HCT116 (cell line): ENCODE data around the gene AKAP13. TPM values are rescaled to one million over a fixed set of nuclear protein-coding genes. Genes with fewer than 3 reads are reported as not detected.

Experiments
- ATAC-seq: fragments of 200-7000 bp; cut with Tn5 transposase; 2 replicates; pipeline ENCODE4 v1.9.1; 2020; ENCODE audit warnings: mild to moderate bottlenecking, moderate library complexity
- BruUV-seq: library from RNA; stranded (reverse); fragments of 400-500 nt; replicated peaks from 2 replicates; lab custom pipeline; 2021; lab: Mats Ljungman, UMichigan
- CTCF ChIA-PET: fragments of 300-600 bp; sonication (Branson Sonifier 250); formaldehyde crosslinking; loops from one replicate; lab custom pipeline; 2021; ENCODE audit warnings: antibody characterized with exemption; lab: Charles Lee
- POLR2A ChIA-PET: fragments of 300-600, 350-600 bp; sonication (Branson Sonifier 250); formaldehyde crosslinking; loops from one replicate; lab custom pipeline; 2021; ENCODE audit warnings: antibody characterized with exemption; lab: Charles Lee
- RAD21 ChIA-PET, 2 experiments: fragments of 300-600 bp; sonication (Branson Sonifier 250); formaldehyde crosslinking; loops; one replicate each; lab custom pipeline; 2023; ENCODE audit warnings: low total read pairs in 2 of 2; ENCODE audit not compliant: uncharacterized antibody in 2 of 2, unreplicated experiment in 2 of 2, low non-redundant PET in 1 of 2; lab: Charles Lee
- DNase-seq: peaks from one replicate; pipeline ENCODE4 v3.0.0-alpha.2; 2010; ENCODE audit warnings: low read depth, low spot score
- H2AFZ ChIP-seq: fragments of 200-600 bp; shearing (Covaris generic), sonication (generic); 2 replicates; pipeline ENCODE4 v1.6.1; 2017; ENCODE audit warnings: low read depth, mixed run types, mixed read lengths, antibody characterized with exemption, low read length; ENCODE audit not compliant: poor library complexity, severe bottlenecking
- H3K27ac ChIP-seq: 2 replicates; pipeline ENCODE4 v1.5.1; 2012; ENCODE audit warnings: low read depth, low read length
- H3K27me3 ChIP-seq: fragments of 200-600 bp; sonication (generic); 2 replicates; pipeline ENCODE4 v1.6.1; 2016; ENCODE audit warnings: mixed run types, low read length, mixed read lengths; ENCODE audit not compliant: insufficient read depth
- H3K36me3 ChIP-seq, 2 experiments: fragments of 200-500 bp in 1 of 2; fragments of 200-600 bp in 1 of 2; sonication (Bioruptor generic) in 1 of 2; sonication (generic) in 1 of 2; 2 replicates each; pipeline versions ENCODE4 v1.5.1 to v1.6.1; 2014 to 2016; ENCODE audit warnings: low read length in 2 of 2, inconsistent platforms in 1 of 2, mixed read lengths in 1 of 2, mixed run types in 1 of 2; ENCODE audit not compliant: insufficient read depth in 2 of 2, control insufficient read depth in 1 of 2
- H3K4me1 ChIP-seq, 2 experiments: fragments of 200-600 bp in 1 of 2; sonication (generic) in 1 of 2; 2 replicates each; pipeline versions ENCODE4 v1.5.1 to v1.6.1; 2012 to 2017; ENCODE audit warnings: low read length in 2 of 2, inconsistent platforms in 1 of 2, mild to moderate bottlenecking in 1 of 2, mixed read lengths in 1 of 2, mixed run types in 1 of 2, moderate library complexity in 1 of 2; ENCODE audit not compliant: insufficient read depth in 2 of 2, control insufficient read depth in 1 of 2
- H3K4me2 ChIP-seq: fragments of 200-600 bp; sonication (generic); 2 replicates; pipeline ENCODE4 v1.6.1; 2017; ENCODE audit warnings: mixed run types, low read length, mixed read lengths
- H3K4me3 ChIP-seq, 2 experiments: fragments of 200-600 bp in 1 of 2; sonication (generic) in 1 of 2; replicated peaks in 1 of 2; 2 replicates each; pipeline ENCODE4 v1.5.1; 2011 to 2016; ENCODE audit warnings: low read length in 2 of 2, control low read depth in 1 of 2, low read depth in 1 of 2, mild to moderate bottlenecking in 1 of 2, mixed read lengths in 1 of 2, mixed run types in 1 of 2
- H3K79me2 ChIP-seq: fragments of 200-600 bp; sonication (generic); 2 replicates; pipeline ENCODE4 v1.6.1; 2017; ENCODE audit warnings: mild to moderate bottlenecking, mixed run types, low read length, moderate library complexity, mixed read lengths; ENCODE audit not compliant: insufficient read depth
- H3K9ac ChIP-seq: fragments of 200-600 bp; sonication (generic); 2 replicates; pipeline ENCODE4 v1.6.1; 2016; ENCODE audit warnings: low read length, mixed read lengths
- H3K9me2 ChIP-seq: fragments of 200-600 bp; sonication (generic), shearing (Covaris generic); 2 replicates; pipeline ENCODE4 v1.6.1; 2017; ENCODE audit warnings: mixed run types, mild to moderate bottlenecking, moderate library complexity; ENCODE audit not compliant: insufficient read depth
- H3K9me3 ChIP-seq, 2 experiments: fragments of 200-500 bp in 1 of 2; fragments of 200-600 bp in 1 of 2; sonication (Bioruptor generic) in 1 of 2; sonication (generic) in 1 of 2; 2 replicates each; pipeline ENCODE4 v1.6.1; 2014 to 2017; ENCODE audit warnings: low read length in 2 of 2, mixed read lengths in 2 of 2, inconsistent platforms in 1 of 2, low read depth in 1 of 2, mild to moderate bottlenecking in 1 of 2, mixed run types in 1 of 2, moderate library complexity in 1 of 2; ENCODE audit not compliant: control insufficient read depth in 1 of 2, insufficient read depth in 1 of 2
- H4K20me1 ChIP-seq: fragments of 200-600 bp; sonication (generic), shearing (Covaris generic); 2 replicates; pipeline ENCODE4 v1.6.1; 2017; ENCODE audit warnings: mixed run types, mild to moderate bottlenecking, moderate library complexity; ENCODE audit not compliant: insufficient read depth
- CEBPB ChIP-seq: IDR thresholded peaks from 2 replicates; pipeline ENCODE4 v1.6.1; 2012; ENCODE audit warnings: low read depth
- EGR1 ChIP-seq: IDR thresholded peaks from 2 replicates; pipeline ENCODE4 v1.6.1; 2012; ENCODE audit warnings: low read depth
- ELF1 ChIP-seq: IDR thresholded peaks from 2 replicates; pipeline ENCODE4 v1.6.1; 2012; ENCODE audit warnings: low read depth, borderline replicate concordance
- EZH2 ChIP-seq: fragments of 200-600 bp; sonication (generic); IDR thresholded peaks from 2 replicates; pipeline ENCODE4 v1.6.1; 2017; ENCODE audit warnings: antibody characterized with exemption, mixed run types
- FOSL1 ChIP-seq: IDR thresholded peaks from 2 replicates; pipeline ENCODE4 v1.6.1; 2012; ENCODE audit warnings: low read depth
- JUND ChIP-seq: IDR thresholded peaks from 2 replicates; pipeline ENCODE4 v1.6.1; 2012
- POLR2A ChIP-seq: IDR thresholded peaks from 2 replicates; pipeline ENCODE4 v1.7.0; 2011; ENCODE audit warnings: borderline replicate concordance; ENCODE audit not compliant: insufficient read depth, insufficient read length; ENCODE audit errors: extremely low read depth
- POLR2AphosphoS5 ChIP-seq: IDR thresholded peaks from 2 replicates; pipeline ENCODE4 v1.6.1; 2011; ENCODE audit warnings: mild to moderate bottlenecking, low read depth, low read length, moderate library complexity
- RAD21 ChIP-seq: IDR thresholded peaks from 2 replicates; pipeline ENCODE4 v1.6.1; 2012; ENCODE audit warnings: low read depth, mild to moderate bottlenecking
- REST ChIP-seq: IDR thresholded peaks from 2 replicates; pipeline ENCODE4 v1.6.1; 2012; ENCODE audit warnings: low read depth
- SIN3A ChIP-seq: IDR thresholded peaks from 2 replicates; pipeline ENCODE4 v1.6.1; 2012; ENCODE audit warnings: low read depth
- SP1 ChIP-seq: IDR thresholded peaks from 2 replicates; pipeline ENCODE4 v1.6.1; 2012; ENCODE audit warnings: low read depth
- SRF ChIP-seq: IDR thresholded peaks from 2 replicates; pipeline ENCODE4 v1.6.1; 2012; ENCODE audit warnings: low read depth
- TCF7L2 ChIP-seq: IDR thresholded peaks from 2 replicates; pipeline ENCODE4 v1.7.0; 2011; ENCODE audit warnings: borderline replicate concordance, inconsistent platforms; ENCODE audit not compliant: insufficient read depth, insufficient read length; ENCODE audit errors: extremely low read depth
- YY1 ChIP-seq: IDR thresholded peaks from 2 replicates; pipeline ENCODE4 v1.6.1; 2011; ENCODE audit warnings: low read length, low read depth, moderate library complexity, mild to moderate bottlenecking; ENCODE audit not compliant: insufficient replicate concordance; ENCODE audit errors: extremely low read depth
- ZBTB33 ChIP-seq: IDR thresholded peaks from 2 replicates; pipeline ENCODE4 v1.6.1; 2011; ENCODE audit warnings: mild to moderate bottlenecking, low read length, moderate library complexity; ENCODE audit not compliant: insufficient replicate concordance; ENCODE audit errors: extremely low read depth
- ZFX ChIP-seq: fragments of 450-650 bp; IDR thresholded peaks from 2 replicates; pipeline ENCODE4 v1.6.1; 2017
- intact Hi-C: fragments of 100-400 bp; cut with micrococcal nuclease; formaldehyde crosslinking; loops from 2 replicates; pipeline ENCODE4 v1.10.0; 2022
- total RNA-seq: library from RNA; stranded (reverse); gene quantifications from one replicate; pipeline ENCODE4 v1.2.1, GENCODE V29; 2021; ENCODE audit not compliant: unreplicated experiment
- TF ChIP-seq, protein P1 (sequence below), 3 experiments: fragments of 200-600 bp in 1 of 3; sonication (generic) in 1 of 3; IDR thresholded peaks in 2 of 3; conservative IDR thresholded peaks in 1 of 3; 2 replicates each; pipeline ENCODE4 v1.5.1; 2012 to 2017; ENCODE audit warnings: low read depth in 2 of 3, low read length in 2 of 3, antibody characterized with exemption in 1 of 3, borderline replicate concordance in 1 of 3, control low read depth in 1 of 3, mild to moderate bottlenecking in 1 of 3, mixed read lengths in 1 of 3, mixed run types in 1 of 3, moderate library complexity in 1 of 3; ENCODE audit not compliant: insufficient read depth in 1 of 3
- TF ChIP-seq, protein P2 (sequence below): IDR thresholded peaks from 2 replicates; pipeline ENCODE4 v1.6.1; 2012

Gene AKAP13
- total RNA-seq, 1 experiment from 2014 or later, result 43.1 TPM

DNA sequence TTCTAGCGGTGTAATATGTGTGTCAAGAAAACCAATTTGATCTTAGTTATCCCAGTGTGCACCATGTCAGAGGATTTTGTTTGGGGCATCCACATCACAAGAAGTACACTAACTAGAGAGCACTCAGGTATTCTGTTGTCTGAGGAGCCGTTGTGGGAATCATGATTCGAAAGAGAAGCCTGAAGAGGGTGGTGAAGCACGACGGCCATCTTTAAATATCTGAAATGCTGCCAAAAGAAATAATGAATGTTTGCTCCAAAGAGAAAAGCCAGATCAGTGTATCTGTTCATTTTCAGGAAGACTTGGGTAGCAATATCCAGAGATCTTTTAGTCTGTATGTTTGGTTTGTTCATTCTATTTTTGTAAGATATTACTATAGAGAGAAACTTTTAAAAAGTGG, 233.7 kb downstream of the AKAP13 start:
- BruUV-seq, result no TSS peak
- RAD21 ChIA-PET, result no interaction called here

More for the DNA sequence above, 233.7 kb downstream of the AKAP13 start:
- no peaks in the 10 kb centered on the region for H3K36me3 ChIP-seq
- TF ChIP-seq SIN3A (no peak), EZH2 (no peak), CEBPB (no peak), SP1 (no peak), POLR2A (no peak), POLR2AphosphoS5 (no peak), REST (no peak), ELF1 (no peak), TCF7L2 (no peak), JUND (no peak), YY1 (no peak), ZBTB33 (no peak), EGR1 (no peak), SRF (no peak), RAD21 (no peak), FOSL1 (no peak), ZFX (no peak)
- TF ChIP-seq, protein P1, sequence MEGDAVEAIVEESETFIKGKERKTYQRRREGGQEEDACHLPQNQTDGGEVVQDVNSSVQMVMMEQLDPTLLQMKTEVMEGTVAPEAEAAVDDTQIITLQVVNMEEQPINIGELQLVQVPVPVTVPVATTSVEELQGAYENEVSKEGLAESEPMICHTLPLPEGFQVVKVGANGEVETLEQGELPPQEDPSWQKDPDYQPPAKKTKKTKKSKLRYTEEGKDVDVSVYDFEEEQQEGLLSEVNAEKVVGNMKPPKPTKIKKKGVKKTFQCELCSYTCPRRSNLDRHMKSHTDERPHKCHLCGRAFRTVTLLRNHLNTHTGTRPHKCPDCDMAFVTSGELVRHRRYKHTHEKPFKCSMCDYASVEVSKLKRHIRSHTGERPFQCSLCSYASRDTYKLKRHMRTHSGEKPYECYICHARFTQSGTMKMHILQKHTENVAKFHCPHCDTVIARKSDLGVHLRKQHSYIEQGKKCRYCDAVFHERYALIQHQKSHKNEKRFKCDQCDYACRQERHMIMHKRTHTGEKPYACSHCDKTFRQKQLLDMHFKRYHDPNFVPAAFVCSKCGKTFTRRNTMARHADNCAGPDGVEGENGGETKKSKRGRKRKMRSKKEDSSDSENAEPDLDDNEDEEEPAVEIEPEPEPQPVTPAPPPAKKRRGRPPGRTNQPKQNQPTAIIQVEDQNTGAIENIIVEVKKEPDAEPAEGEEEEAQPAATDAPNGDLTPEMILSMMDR (IDR thresholded peaks at IDR 0.05 in 2 of 3, conservative IDR thresholded peaks at IDR 0.05 in 1 of 3; ENCODE audit: borderline replicate concordance in 1 of 3, insufficient read depth in 1 of 3, low read depth in 2 of 3, low read length in 2 of 3), result no peak
- TF ChIP-seq, protein P2, sequence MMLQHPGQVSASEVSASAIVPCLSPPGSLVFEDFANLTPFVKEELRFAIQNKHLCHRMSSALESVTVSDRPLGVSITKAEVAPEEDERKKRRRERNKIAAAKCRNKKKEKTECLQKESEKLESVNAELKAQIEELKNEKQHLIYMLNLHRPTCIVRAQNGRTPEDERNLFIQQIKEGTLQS, result no peak
- no peaks in the 10 kb centered on the region for H3K27me3 ChIP-seq
- no peak overlapping the region for H3K9ac ChIP-seq
- no peaks in the 10 kb centered on the region for H3K9me3 ChIP-seq
- no peaks in the 10 kb centered on the region for H4K20me1 ChIP-seq
- ChIA-PET CTCF (no interaction called here), POLR2A (no interaction called here)
- no peak for ATAC-seq
- H3K79me2 ChIP-seq, result no peaks in the 10 kb centered on the region
- H2AFZ ChIP-seq, result no peak overlapping the region
- intact Hi-C loops, result loop anchor here (10.0 kb wide), 1 partner anchor 321 kb away; no protein-coding TSS in a partner anchor
- H3K9me2 ChIP-seq, result no peaks in the 10 kb centered on the region
- H3K4me2 ChIP-seq, result no peak overlapping the region
- no peak overlapping the region for H3K4me3 ChIP-seq
- H3K4me1 ChIP-seq, result peaks cover 0 to 5% of the 10 kb centered on the region in 2 experiments; a peak in 1 of 4 replicates
- H3K27ac ChIP-seq, result no peak overlapping the region
- DNase-seq, result no peak
